ENCODE measurements around the gene SLCO3A1. TPM values are rescaled to one million over a fixed set of nuclear protein-coding genes. Genes with fewer than 3 reads are reported as not detected.

The SLCO3A1 gene
- total RNA-seq, 4 donors from 2014 or later: 23.1 to 62.8 (median 35.1) TPM

GRCh38 chr15:92014281-92015030 lies 160.9 kb downstream of the SLCO3A1 start:
- intact Hi-C loops (cut with DNase I; ENCODE audit: low total_unique reads): no loop called here
- TF ChIP-seq CTCF (IDR thresholded peaks at IDR 0.05) (no peak), POLR2A (IDR thresholded peaks at IDR 0.05) (no peak)
- H3K4me3 ChIP-seq (ENCODE audit: low read depth, poor library complexity, severe bottlenecking): no peak overlapping the region
- 76 to 82% methylated on average over 6 of the region's 6 CpGs for WGBS, 2 donors
- no peak for DNase-seq (ENCODE audit: low spot score in 2 of 2)

- no peak overlapping the region for H3K4me3 ChIP-seq (ENCODE audit: low read depth, poor library complexity, severe bottlenecking)
- no peak for DNase-seq (ENCODE audit: low spot score in 2 of 2)
- intact Hi-C loops (cut with DNase I; ENCODE audit: low total_unique reads): no loop called here
- WGBS, 2 donors: 95 to 96% methylated on average over 10 of the region's 10 CpGs
- TF ChIP-seq CTCF (IDR thresholded peaks at IDR 0.05) (no peak), POLR2A (IDR thresholded peaks at IDR 0.05) (no peak)
Observed at GRCh38 chr15:92017882-92018534, 164.5 kb downstream of the SLCO3A1 start.

- WGBS, 2 donors: 76 to 80% methylated on average over 13 of the region's 13 CpGs
- intact Hi-C loops (cut with DNase I; ENCODE audit: low total_unique reads): no loop called here
- no peak for TF ChIP-seq POLR2A (IDR thresholded peaks at IDR 0.05)
- no peak for TF ChIP-seq CTCF (IDR thresholded peaks at IDR 0.05)
- H3K4me3 ChIP-seq (ENCODE audit: low read depth, poor library complexity, severe bottlenecking): no peak overlapping the region
- DNase-seq (ENCODE audit: low spot score in 2 of 2): no peak
Observed at GRCh38 chr15:92018535-92019239, 165.2 kb downstream of the SLCO3A1 start.

GRCh38 chr15:92019706-92020105 lies 166.2 kb downstream of the SLCO3A1 start:
- H3K4me3 ChIP-seq (ENCODE audit: low read depth, poor library complexity, severe bottlenecking): no peak overlapping the region
- 69 to 92% methylated on average over 7 of the region's 7 CpGs for WGBS, 2 donors
- intact Hi-C loops (cut with DNase I; ENCODE audit: low total_unique reads): no loop called here
- DNase-seq (ENCODE audit: low spot score in 2 of 2): no peak
- TF ChIP-seq POLR2A (IDR thresholded peaks at IDR 0.05) (no peak), CTCF (IDR thresholded peaks at IDR 0.05) (no peak)

GRCh38 chr15:92020207-92020606 lies 166.7 kb downstream of the SLCO3A1 start:
- 67 to 82% methylated on average over 2 of the region's 2 CpGs for WGBS, 2 donors
- TF ChIP-seq CTCF (IDR thresholded peaks at IDR 0.05) (no peak), POLR2A (IDR thresholded peaks at IDR 0.05) (no peak)
- intact Hi-C loops (cut with DNase I; ENCODE audit: low total_unique reads): no loop called here
- H3K4me3 ChIP-seq (ENCODE audit: low read depth, poor library complexity, severe bottlenecking): no peak overlapping the region
- no peak for DNase-seq (ENCODE audit: low spot score in 2 of 2)
